SU-DHL-6 (cell line): Measurements from ENCODE around the gene TRIP4.

Experiments used
- H2AFZ ChIP-seq: fragments of 200-600 bp; sonication (generic); 2 replicates; pipeline ENCODE4 v1.6.1; 2014; ENCODE audit warnings: low read depth, mild to moderate bottlenecking, moderate library complexity, mixed read lengths, antibody characterized with exemption, low read length; ENCODE audit not compliant: severe bottlenecking
- H3F3A ChIP-seq: fragments of 200-600 bp; shearing (Covaris generic); 2 replicates; pipeline ENCODE4 v1.6.0; 2016; ENCODE audit warnings: antibody characterized with exemption, mild to moderate bottlenecking; ENCODE audit not compliant: insufficient read depth
- H3K27ac ChIP-seq: fragments of 200-600 bp; sonication (generic); 2 replicates; pipeline ENCODE4 v1.5.1; 2016; ENCODE audit warnings: low read depth, mild to moderate bottlenecking, low read length, moderate library complexity, mixed read lengths
- H3K27me3 ChIP-seq: fragments of 200-600 bp; sonication (generic), shearing (Covaris generic); 2 replicates; pipeline ENCODE4 v1.6.0; 2014; ENCODE audit warnings: mild to moderate bottlenecking, low read length
- H3K36me3 ChIP-seq: fragments of 200-600 bp; sonication (generic); 2 replicates; pipeline ENCODE4 v1.6.1; 2014; ENCODE audit warnings: mild to moderate bottlenecking, low read length, mixed read lengths
- H3K4me2 ChIP-seq: fragments of 300-600, 200-600 bp; shearing (Covaris generic), sonication (generic); 2 replicates; pipeline ENCODE4 v1.6.0; 2014; ENCODE audit warnings: low read length, low read depth, mild to moderate bottlenecking; ENCODE audit not compliant: poor library complexity, severe bottlenecking
- H3K4me3 ChIP-seq: fragments of 200-600 bp; sonication (generic); 2 replicates; pipeline ENCODE4 v1.5.1; 2014; ENCODE audit warnings: antibody characterized with exemption, low read length, mild to moderate bottlenecking, mixed read lengths; ENCODE audit not compliant: insufficient read depth, poor library complexity, severe bottlenecking
- H3K79me2 ChIP-seq: fragments of 200-600 bp; sonication (generic); 2 replicates; pipeline ENCODE4 v1.6.1; 2014; ENCODE audit warnings: mild to moderate bottlenecking, low read length, moderate library complexity; ENCODE audit not compliant: insufficient read depth
- H3K9ac ChIP-seq: fragments of 200-600 bp; sonication (generic); 2 replicates; pipeline ENCODE4 v1.7.0; 2014; ENCODE audit warnings: mild to moderate bottlenecking, low read length
- H3K9me2 ChIP-seq: fragments of 200-600 bp; sonication (generic); replicated peaks from 2 replicates; pipeline ENCODE4 v1.6.1; 2014; ENCODE audit warnings: low read length; ENCODE audit not compliant: insufficient read depth
- H3K9me3 ChIP-seq: fragments of 200-600 bp; sonication (generic); 2 replicates; pipeline ENCODE4 v1.6.1; 2014; ENCODE audit warnings: low read length, mixed read lengths; ENCODE audit not compliant: insufficient read depth
- H4K20me1 ChIP-seq: fragments of 200-600 bp; sonication (generic); 2 replicates; pipeline ENCODE4 v1.6.1; 2014; ENCODE audit warnings: low read depth, mild to moderate bottlenecking, antibody characterized with exemption, low read length, moderate library complexity, mixed read lengths
- EZH2phosphoT487 ChIP-seq: fragments of 200-600 bp; sonication (generic), shearing (Covaris generic); conservative IDR thresholded peaks from 2 replicates; pipeline ENCODE4 v1.6.1; 2018; ENCODE audit warnings: mild to moderate bottlenecking, antibody characterized with exemption, low read length, moderate library complexity, mixed read lengths
- TF ChIP-seq, protein P1 (sequence below): fragments of 200-600 bp; sonication (generic); IDR thresholded peaks from one replicate; pipeline ENCODE4 v1.5.1; 2017; ENCODE audit warnings: antibody characterized with exemption, mild to moderate bottlenecking, low read length, moderate library complexity; ENCODE audit not compliant: insufficient read depth, poor library complexity, severe bottlenecking

The TRIP4 gene

DNA sequence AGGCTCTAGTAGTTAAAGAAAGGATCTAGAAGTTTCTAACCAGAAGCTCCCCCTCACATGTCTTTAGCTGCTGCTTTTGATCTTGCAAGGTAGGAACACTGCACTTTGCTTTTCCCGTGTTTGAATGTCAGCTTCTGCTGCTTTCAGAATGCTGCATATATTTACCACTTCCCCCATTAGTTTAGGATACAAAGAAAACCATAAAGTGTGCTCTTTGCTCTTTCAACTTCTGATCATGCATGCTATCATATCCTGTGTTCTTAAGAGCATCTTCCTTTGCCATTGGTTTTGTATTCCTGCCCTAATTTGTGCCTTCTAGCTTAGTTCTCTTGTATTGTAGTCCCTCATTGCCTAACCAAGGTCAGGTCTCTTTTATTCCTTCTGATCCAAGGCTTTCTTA lies 116.0 kb downstream of the TRIP4 start:
- H4K20me1 ChIP-seq: no peaks in the 10 kb centered on the region
- no peaks in the 10 kb centered on the region for H3K9me2 ChIP-seq
- no peak overlapping the region for H2AFZ ChIP-seq
- H3K9ac ChIP-seq: no peak overlapping the region
- H3K27ac ChIP-seq: no peak overlapping the region
- TF ChIP-seq, protein P1, sequence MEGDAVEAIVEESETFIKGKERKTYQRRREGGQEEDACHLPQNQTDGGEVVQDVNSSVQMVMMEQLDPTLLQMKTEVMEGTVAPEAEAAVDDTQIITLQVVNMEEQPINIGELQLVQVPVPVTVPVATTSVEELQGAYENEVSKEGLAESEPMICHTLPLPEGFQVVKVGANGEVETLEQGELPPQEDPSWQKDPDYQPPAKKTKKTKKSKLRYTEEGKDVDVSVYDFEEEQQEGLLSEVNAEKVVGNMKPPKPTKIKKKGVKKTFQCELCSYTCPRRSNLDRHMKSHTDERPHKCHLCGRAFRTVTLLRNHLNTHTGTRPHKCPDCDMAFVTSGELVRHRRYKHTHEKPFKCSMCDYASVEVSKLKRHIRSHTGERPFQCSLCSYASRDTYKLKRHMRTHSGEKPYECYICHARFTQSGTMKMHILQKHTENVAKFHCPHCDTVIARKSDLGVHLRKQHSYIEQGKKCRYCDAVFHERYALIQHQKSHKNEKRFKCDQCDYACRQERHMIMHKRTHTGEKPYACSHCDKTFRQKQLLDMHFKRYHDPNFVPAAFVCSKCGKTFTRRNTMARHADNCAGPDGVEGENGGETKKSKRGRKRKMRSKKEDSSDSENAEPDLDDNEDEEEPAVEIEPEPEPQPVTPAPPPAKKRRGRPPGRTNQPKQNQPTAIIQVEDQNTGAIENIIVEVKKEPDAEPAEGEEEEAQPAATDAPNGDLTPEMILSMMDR: no peak
- TF ChIP-seq EZH2phosphoT487: no peak
- H3K9me3 ChIP-seq: no peaks in the 10 kb centered on the region
- H3K4me2 ChIP-seq: no peak overlapping the region
- no peaks in the 10 kb centered on the region for H3F3A ChIP-seq
- H3K27me3 ChIP-seq: no peaks in the 10 kb centered on the region
- H3K79me2 ChIP-seq: peaks cover 10% of the 10 kb centered on the region
- H3K4me3 ChIP-seq: no peak overlapping the region
- no peaks in the 10 kb centered on the region for H3K36me3 ChIP-seq
